H9 (cell line): ENCODE results near the gene SLC6A18. TPM values are rescaled to one million over a fixed set of nuclear protein-coding genes. Genes with fewer than 3 reads are reported as not detected.

ENCODE experiments used
- DNase-seq: peaks from one replicate; pipeline ENCODE4 v3.0.0-alpha.2; 2017
- H2AFZ ChIP-seq: one replicate; pipeline ENCODE4 v1.6.1; 2013; ENCODE audit warnings: mild to moderate bottlenecking, low read length, control low read depth, moderate library complexity
- H2AK5ac ChIP-seq: 2 replicates; pipeline ENCODE4 v1.6.1; 2013; ENCODE audit warnings: low read length, control low read depth, mixed read lengths; ENCODE audit not compliant: insufficient read length
- H2BK120ac ChIP-seq: one replicate; pipeline ENCODE4 v1.6.1; 2013; ENCODE audit warnings: low read depth, mild to moderate bottlenecking, low read length, control low read depth, inconsistent platforms; ENCODE audit not compliant: poor library complexity, severe bottlenecking
- H2BK12ac ChIP-seq: 2 replicates; pipeline ENCODE4 v1.6.1; 2013; ENCODE audit warnings: low read length, control low read depth, mixed read lengths, low read depth; ENCODE audit not compliant: insufficient read length
- H2BK15ac ChIP-seq: 2 replicates; pipeline ENCODE4 v1.6.1; 2013; ENCODE audit warnings: low read depth, low read length, control low read depth
- H2BK20ac ChIP-seq: one replicate; pipeline ENCODE4 v1.6.1; 2013; ENCODE audit warnings: low read depth, mild to moderate bottlenecking, low read length, control low read depth, inconsistent platforms; ENCODE audit not compliant: poor library complexity, severe bottlenecking
- H2BK5ac ChIP-seq: 2 replicates; pipeline ENCODE4 v1.6.1; 2013; ENCODE audit warnings: low read length, control low read depth, mixed read lengths; ENCODE audit not compliant: insufficient read length
- H3K14ac ChIP-seq: 2 replicates; pipeline ENCODE4 v1.6.1; 2013; ENCODE audit warnings: low read length, control low read depth; ENCODE audit not compliant: insufficient read depth
- H3K18ac ChIP-seq: 2 replicates; pipeline ENCODE4 v1.6.1; 2013; ENCODE audit warnings: low read depth, mild to moderate bottlenecking, mixed read lengths, low read length, control low read depth; ENCODE audit not compliant: insufficient read length
- H3K23ac ChIP-seq: 2 replicates; pipeline ENCODE4 v1.6.1; 2013; ENCODE audit warnings: low read length, control low read depth, mixed read lengths, low read depth; ENCODE audit not compliant: insufficient read length
- H3K23me2 ChIP-seq: 2 replicates; pipeline ENCODE4 v1.6.1; 2013; ENCODE audit warnings: low read depth, mild to moderate bottlenecking, mixed read lengths, low read length, control low read depth; ENCODE audit not compliant: insufficient read length, poor library complexity, severe bottlenecking
- H3K27ac ChIP-seq: 2 replicates; pipeline ENCODE4 v1.5.1; 2013; ENCODE audit warnings: low read length, control low read depth, mixed read lengths, low read depth; ENCODE audit not compliant: insufficient read length
- H3K27me3 ChIP-seq: 2 replicates; pipeline ENCODE4 v1.6.1; 2013; ENCODE audit warnings: low read length, control low read depth, inconsistent platforms; ENCODE audit not compliant: insufficient read depth
- H3K4ac ChIP-seq: 2 replicates; pipeline ENCODE4 v1.6.1; 2013; ENCODE audit warnings: low read depth, mild to moderate bottlenecking, control low read depth, inconsistent platforms, low read length, moderate library complexity
- H3K4me1 ChIP-seq: 2 replicates; pipeline ENCODE4 v1.6.1; 2013; ENCODE audit warnings: low read length, control low read depth, inconsistent platforms; ENCODE audit not compliant: insufficient read depth
- H3K4me2 ChIP-seq: 2 replicates; pipeline ENCODE4 v1.6.1; 2013; ENCODE audit warnings: low read length, control low read depth, mixed read lengths; ENCODE audit not compliant: insufficient read length, insufficient read depth
- H3K56ac ChIP-seq: 2 replicates; pipeline ENCODE4 v1.6.1; 2013; ENCODE audit warnings: low read depth, mild to moderate bottlenecking, mixed read lengths, low read length, control low read depth; ENCODE audit not compliant: insufficient read length
- H3K79me1 ChIP-seq: 2 replicates; pipeline ENCODE4 v1.6.1; 2013; ENCODE audit warnings: low read depth, mild to moderate bottlenecking, moderate library complexity, low read length, control low read depth, inconsistent platforms; ENCODE audit not compliant: insufficient read depth, poor library complexity, severe bottlenecking
- H3K79me2 ChIP-seq: 2 replicates; pipeline ENCODE4 v1.6.1; 2013; ENCODE audit warnings: low read length, control low read depth, inconsistent platforms; ENCODE audit not compliant: insufficient read depth
- H3K9ac ChIP-seq: 2 replicates; pipeline ENCODE4 v1.6.1; 2013; ENCODE audit warnings: low read length, control low read depth, mixed read lengths; ENCODE audit not compliant: insufficient read length; ENCODE audit errors: extremely low read depth
- H3K9me3 ChIP-seq: one replicate; pipeline ENCODE4 v1.6.1; 2013; ENCODE audit warnings: low read depth, low read length, inconsistent platforms; ENCODE audit not compliant: control insufficient read depth
- H3T11ph ChIP-seq: one replicate; pipeline ENCODE4 v1.6.1; 2013; ENCODE audit warnings: mild to moderate bottlenecking, low read length, control low read depth, inconsistent platforms
- H4K20me1 ChIP-seq: one replicate; pipeline ENCODE4 v1.6.1; 2013; ENCODE audit not compliant: control insufficient read depth, insufficient read length, insufficient read depth
- H4K5ac ChIP-seq: 2 replicates; pipeline ENCODE4 v1.6.1; 2013; ENCODE audit warnings: low read depth, mild to moderate bottlenecking, mixed read lengths, low read length, control low read depth; ENCODE audit not compliant: insufficient read length
- H4K8ac ChIP-seq: replicated peaks from 2 replicates; pipeline ENCODE4 v1.6.1; 2013; ENCODE audit warnings: low read length, control low read depth, mixed read lengths, low read depth; ENCODE audit not compliant: insufficient read length
- H4K91ac ChIP-seq: 2 replicates; pipeline ENCODE4 v1.6.1; 2013; ENCODE audit warnings: low read depth, mild to moderate bottlenecking, moderate library complexity, mixed read lengths, low read length, control low read depth; ENCODE audit not compliant: insufficient read length
- H3K27ac Mint-ChIP-seq, 3 experiments: 2 replicates in 2 of 3; 3 replicates in 1 of 3; pipeline ENCODE4 v1.8.0; 2020 to 2021; ENCODE audit warnings: mixed read lengths in 3 of 3, mild to moderate bottlenecking in 1 of 3, moderate library complexity in 1 of 3
- H3K27me3 Mint-ChIP-seq: 2 replicates; pipeline ENCODE4 v1.8.0; 2021; ENCODE audit warnings: low read depth, mild to moderate bottlenecking, moderate library complexity, mixed read lengths
- H3K36me3 Mint-ChIP-seq, 3 experiments: 2 replicates in 2 of 3; 3 replicates in 1 of 3; pipeline ENCODE4 v1.8.0; 2020 to 2021; ENCODE audit warnings: low read depth in 3 of 3, mixed read lengths in 3 of 3; ENCODE audit not compliant: insufficient read depth in 1 of 3
- H3K4me1 Mint-ChIP-seq, 2 experiments: 2 replicates each; pipeline ENCODE4 v1.8.0; 2020; ENCODE audit warnings: mixed read lengths in 2 of 2
- H3K4me3 Mint-ChIP-seq, 2 experiments: 2 replicates in 1 of 2; 3 replicates in 1 of 2; pipeline ENCODE4 v1.8.0; 2020 to 2021; ENCODE audit warnings: mild to moderate bottlenecking in 2 of 2, mixed read lengths in 2 of 2, moderate library complexity in 1 of 2
- H3K9me3 Mint-ChIP-seq, 2 experiments: 2 replicates in 1 of 2; 3 replicates in 1 of 2; pipeline ENCODE4 v1.8.0; 2020; ENCODE audit warnings: mild to moderate bottlenecking in 2 of 2, mixed read lengths in 2 of 2, moderate library complexity in 1 of 2
- WGBS: extraction: QIAGEN DNeasy Blood & Tissue Kit; methylation state at CpG from one replicate; pipeline ENCODE4 v1.1.7; 2013; ENCODE audit warnings: missing lambda C conversion rate, low lambda C conversion rate, mixed read lengths; ENCODE audit not compliant: insufficient read length; ENCODE audit errors: extremely low coverage; 5-methylcytosine and 5-hydroxymethylcytosine counted together
- total RNA-seq: library from RNA; stranded (reverse); gene quantifications from 2 replicates; pipeline ENCODE4 v1.2.1, GENCODE V29; 2021
- TF ChIP-seq, protein P1 (sequence below): fragments of 200-600 bp; sonication (generic); conservative IDR thresholded peaks from 3 replicates; pipeline ENCODE4 v1.8.0; 2021; ENCODE audit warnings: antibody characterized with exemption, mild to moderate bottlenecking

Gene SLC6A18
- total RNA-seq, 1 experiment from 2014 or later: not detected

DNA sequence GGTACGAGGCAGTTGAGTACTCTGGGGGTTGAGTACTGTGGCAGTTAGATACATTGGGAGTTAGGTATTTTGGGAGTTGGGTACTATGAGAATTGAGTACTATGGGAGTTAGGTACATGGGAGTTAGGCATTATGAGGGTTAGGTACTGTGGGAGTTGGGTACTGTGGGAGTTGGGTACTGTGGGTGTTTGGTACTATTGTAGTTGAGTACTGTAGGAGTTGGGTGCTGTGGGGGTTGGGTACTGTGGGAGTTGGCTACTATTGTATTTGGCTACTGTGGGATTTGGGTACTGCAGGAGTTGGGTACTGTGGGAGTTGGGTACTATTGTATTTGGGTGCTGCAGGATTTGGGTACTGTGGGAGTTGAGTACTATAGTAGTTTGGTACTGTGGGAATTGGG is 28.6 kb upstream of the SLC6A18 start:
- Histone ChIP-seq H3K79me2 (no peaks in the 10 kb centered on the region), H3K18ac (no peak overlapping the region), H2BK15ac (no peak overlapping the region), H3K79me1 (no peaks in the 10 kb centered on the region), H3K23ac (no peak overlapping the region), H3K4me2 (no peak overlapping the region), H3T11ph (no peak overlapping the region), H3K9me3 (no peaks in the 10 kb centered on the region), H3K4me1 (no peaks in the 10 kb centered on the region), H4K5ac (no peak overlapping the region), H3K4ac (no peak overlapping the region), H2AK5ac (no peak overlapping the region), H2BK20ac (no peak overlapping the region), H2BK12ac (no peak overlapping the region), H3K14ac (no peak overlapping the region), H2AFZ (no peak overlapping the region), H3K27ac (no peak overlapping the region), H3K9ac (no peak overlapping the region), H3K27me3 (no peaks in the 10 kb centered on the region), H4K8ac (no peak overlapping the region), H2BK5ac (no peak overlapping the region), H4K91ac (no peak overlapping the region), H3K56ac (no peak overlapping the region), H3K23me2 (no peaks in the 10 kb centered on the region), H4K20me1 (no peaks in the 10 kb centered on the region), H2BK120ac (no peak overlapping the region)
- no peak for DNase-seq
- H3K27me3 Mint-ChIP-seq: peaks cover 9% of the 10 kb centered on the region
- no peak overlapping the region for H3K27ac Mint-ChIP-seq
- no peak overlapping the region for H3K4me3 Mint-ChIP-seq
- H3K4me1 Mint-ChIP-seq: no peaks in the 10 kb centered on the region
- no peaks in the 10 kb centered on the region for H3K36me3 Mint-ChIP-seq
- TF ChIP-seq, protein P1, sequence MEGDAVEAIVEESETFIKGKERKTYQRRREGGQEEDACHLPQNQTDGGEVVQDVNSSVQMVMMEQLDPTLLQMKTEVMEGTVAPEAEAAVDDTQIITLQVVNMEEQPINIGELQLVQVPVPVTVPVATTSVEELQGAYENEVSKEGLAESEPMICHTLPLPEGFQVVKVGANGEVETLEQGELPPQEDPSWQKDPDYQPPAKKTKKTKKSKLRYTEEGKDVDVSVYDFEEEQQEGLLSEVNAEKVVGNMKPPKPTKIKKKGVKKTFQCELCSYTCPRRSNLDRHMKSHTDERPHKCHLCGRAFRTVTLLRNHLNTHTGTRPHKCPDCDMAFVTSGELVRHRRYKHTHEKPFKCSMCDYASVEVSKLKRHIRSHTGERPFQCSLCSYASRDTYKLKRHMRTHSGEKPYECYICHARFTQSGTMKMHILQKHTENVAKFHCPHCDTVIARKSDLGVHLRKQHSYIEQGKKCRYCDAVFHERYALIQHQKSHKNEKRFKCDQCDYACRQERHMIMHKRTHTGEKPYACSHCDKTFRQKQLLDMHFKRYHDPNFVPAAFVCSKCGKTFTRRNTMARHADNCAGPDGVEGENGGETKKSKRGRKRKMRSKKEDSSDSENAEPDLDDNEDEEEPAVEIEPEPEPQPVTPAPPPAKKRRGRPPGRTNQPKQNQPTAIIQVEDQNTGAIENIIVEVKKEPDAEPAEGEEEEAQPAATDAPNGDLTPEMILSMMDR: no peak
- no CpG with 5 or more reads among the region's 1 CpG for WGBS
- no peaks in the 10 kb centered on the region for H3K9me3 Mint-ChIP-seq
